HG02981 (cell line): ENCODE measurements around the gene STPG2.

ENCODE experiments used
- ATAC-seq: cut with Tn5 transposase; IDR thresholded peaks from one replicate; pipeline ENCODE4 v1.9.1; 2021; ENCODE audit warnings: mild to moderate bottlenecking, moderate library complexity; ENCODE audit not compliant: unreplicated experiment

Gene STPG2

DNA sequence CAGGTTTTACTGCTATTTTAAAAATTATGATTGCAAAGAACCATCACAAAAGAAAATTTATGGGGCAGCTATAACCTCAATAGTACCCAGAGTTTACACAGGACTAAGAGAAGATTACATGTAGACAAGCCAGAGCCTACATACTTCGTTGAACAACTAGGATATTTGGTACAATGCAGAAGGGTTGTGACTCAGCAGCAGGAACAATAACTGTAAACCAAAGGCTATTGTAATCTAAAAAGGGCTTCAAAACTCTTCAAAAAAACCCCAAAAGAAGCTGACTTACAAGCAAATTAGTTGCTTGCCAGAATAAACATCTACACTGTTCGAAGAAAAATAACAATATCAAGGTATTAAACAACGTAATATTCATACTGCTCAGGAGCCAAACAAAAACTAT lies 618.0 kb downstream of the STPG2 start:
- no peak for ATAC-seq

DNA sequence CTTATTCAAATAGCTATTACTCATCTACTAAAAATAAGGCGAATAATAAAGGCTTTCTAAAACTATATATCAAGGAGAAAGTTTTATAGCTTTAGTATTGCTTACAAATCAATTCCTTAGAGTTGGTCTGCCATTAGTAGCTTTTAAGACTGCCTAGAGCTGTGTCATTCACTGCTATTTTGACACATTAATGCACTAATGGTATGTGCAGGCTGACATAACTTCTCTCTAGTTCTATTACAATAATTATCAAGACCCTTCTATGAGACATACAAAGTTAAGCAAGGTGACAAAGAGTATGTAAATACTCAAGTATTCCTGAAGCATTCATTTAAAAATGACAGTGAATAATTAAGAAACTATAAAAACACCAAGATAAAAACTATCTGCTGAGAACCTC lies 625.3 kb downstream of the STPG2 start:
- ATAC-seq: no peak

DNA sequence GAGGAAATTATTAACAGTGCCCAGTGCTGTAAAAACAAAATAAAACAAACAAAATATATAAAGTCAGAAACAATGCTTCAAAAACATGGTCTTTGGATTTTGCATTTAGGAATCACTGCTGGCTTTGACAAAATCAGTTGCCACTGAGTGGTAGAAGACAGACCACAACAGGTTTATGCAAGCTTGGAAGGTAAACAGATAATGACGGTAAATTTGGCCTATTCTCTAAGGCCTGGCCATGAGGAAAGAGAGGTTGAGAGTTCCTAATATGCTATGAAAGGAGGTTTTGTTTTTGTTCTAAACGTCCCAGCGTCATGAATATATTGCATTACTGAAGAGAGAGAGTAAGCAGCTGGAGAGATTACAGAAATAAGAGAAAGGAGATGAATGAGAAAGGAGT lies 629.4 kb downstream of the STPG2 start:
- no peak for ATAC-seq
